ENCODE measurements around the gene RAMP1.

DNA sequence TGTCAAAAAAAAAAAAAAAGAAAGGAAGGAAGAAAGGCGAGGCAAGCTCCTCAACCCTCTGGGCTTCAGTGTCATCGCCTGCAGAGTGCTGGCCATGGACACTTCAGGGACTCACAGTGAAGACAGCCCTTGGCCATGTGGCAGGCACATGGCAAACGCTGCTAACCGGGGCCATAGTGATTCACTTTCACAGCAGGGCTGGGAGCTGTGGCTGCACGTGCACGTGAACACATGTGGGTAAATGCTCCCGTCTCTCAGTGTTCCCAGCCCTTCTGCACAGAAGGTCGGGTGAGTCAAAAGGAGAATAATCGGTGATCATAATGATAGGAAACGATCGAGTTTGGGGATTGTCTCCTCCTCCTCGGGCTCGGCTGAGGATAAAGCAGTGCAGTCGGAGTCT, 61.2 kb downstream of the RAMP1 start:
- TF ChIP-seq, protein P1, sequence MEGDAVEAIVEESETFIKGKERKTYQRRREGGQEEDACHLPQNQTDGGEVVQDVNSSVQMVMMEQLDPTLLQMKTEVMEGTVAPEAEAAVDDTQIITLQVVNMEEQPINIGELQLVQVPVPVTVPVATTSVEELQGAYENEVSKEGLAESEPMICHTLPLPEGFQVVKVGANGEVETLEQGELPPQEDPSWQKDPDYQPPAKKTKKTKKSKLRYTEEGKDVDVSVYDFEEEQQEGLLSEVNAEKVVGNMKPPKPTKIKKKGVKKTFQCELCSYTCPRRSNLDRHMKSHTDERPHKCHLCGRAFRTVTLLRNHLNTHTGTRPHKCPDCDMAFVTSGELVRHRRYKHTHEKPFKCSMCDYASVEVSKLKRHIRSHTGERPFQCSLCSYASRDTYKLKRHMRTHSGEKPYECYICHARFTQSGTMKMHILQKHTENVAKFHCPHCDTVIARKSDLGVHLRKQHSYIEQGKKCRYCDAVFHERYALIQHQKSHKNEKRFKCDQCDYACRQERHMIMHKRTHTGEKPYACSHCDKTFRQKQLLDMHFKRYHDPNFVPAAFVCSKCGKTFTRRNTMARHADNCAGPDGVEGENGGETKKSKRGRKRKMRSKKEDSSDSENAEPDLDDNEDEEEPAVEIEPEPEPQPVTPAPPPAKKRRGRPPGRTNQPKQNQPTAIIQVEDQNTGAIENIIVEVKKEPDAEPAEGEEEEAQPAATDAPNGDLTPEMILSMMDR (IDR thresholded peaks at IDR 0.05; ENCODE audit: low read depth, low read length): no peak
- TF ChIP-seq POLR2A (IDR thresholded peaks at IDR 0.05; ENCODE audit: extremely low read depth, insufficient read length) (no peak), MYC (IDR thresholded peaks at IDR 0.05; ENCODE audit: low read depth, low read length) (no peak)
- TF ChIP-seq, protein P2, sequence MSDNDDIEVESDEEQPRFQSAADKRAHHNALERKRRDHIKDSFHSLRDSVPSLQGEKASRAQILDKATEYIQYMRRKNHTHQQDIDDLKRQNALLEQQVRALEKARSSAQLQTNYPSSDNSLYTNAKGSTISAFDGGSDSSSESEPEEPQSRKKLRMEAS (IDR thresholded peaks at IDR 0.05; ENCODE audit: low read depth, low read length): no peak

Data from NB4 (cell line).